CD4-positive, alpha-beta T cell treated with Interleukin-15 for 1 hour (primary cell): ENCODE data around the gene SON.
"Not testable (repeated sequence)": the region's sequence is repeated elsewhere in the genome, so short reads cannot be mapped to it uniquely, and the experiment has no call there.

Source experiments
- DNase-seq: peaks from one replicate; pipeline ENCODE4 v3.0.0-alpha.2; 2020

SON gene, protein sequence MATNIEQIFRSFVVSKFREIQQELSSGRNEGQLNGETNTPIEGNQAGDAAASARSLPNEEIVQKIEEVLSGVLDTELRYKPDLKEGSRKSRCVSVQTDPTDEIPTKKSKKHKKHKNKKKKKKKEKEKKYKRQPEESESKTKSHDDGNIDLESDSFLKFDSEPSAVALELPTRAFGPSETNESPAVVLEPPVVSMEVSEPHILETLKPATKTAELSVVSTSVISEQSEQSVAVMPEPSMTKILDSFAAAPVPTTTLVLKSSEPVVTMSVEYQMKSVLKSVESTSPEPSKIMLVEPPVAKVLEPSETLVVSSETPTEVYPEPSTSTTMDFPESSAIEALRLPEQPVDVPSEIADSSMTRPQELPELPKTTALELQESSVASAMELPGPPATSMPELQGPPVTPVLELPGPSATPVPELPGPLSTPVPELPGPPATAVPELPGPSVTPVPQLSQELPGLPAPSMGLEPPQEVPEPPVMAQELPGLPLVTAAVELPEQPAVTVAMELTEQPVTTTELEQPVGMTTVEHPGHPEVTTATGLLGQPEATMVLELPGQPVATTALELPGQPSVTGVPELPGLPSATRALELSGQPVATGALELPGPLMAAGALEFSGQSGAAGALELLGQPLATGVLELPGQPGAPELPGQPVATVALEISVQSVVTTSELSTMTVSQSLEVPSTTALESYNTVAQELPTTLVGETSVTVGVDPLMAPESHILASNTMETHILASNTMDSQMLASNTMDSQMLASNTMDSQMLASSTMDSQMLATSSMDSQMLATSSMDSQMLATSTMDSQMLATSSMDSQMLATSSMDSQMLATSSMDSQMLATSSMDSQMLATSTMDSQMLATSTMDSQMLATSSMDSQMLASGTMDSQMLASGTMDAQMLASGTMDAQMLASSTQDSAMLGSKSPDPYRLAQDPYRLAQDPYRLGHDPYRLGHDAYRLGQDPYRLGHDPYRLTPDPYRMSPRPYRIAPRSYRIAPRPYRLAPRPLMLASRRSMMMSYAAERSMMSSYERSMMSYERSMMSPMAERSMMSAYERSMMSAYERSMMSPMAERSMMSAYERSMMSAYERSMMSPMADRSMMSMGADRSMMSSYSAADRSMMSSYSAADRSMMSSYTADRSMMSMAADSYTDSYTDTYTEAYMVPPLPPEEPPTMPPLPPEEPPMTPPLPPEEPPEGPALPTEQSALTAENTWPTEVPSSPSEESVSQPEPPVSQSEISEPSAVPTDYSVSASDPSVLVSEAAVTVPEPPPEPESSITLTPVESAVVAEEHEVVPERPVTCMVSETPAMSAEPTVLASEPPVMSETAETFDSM (N-terminal part only)

DNA sequence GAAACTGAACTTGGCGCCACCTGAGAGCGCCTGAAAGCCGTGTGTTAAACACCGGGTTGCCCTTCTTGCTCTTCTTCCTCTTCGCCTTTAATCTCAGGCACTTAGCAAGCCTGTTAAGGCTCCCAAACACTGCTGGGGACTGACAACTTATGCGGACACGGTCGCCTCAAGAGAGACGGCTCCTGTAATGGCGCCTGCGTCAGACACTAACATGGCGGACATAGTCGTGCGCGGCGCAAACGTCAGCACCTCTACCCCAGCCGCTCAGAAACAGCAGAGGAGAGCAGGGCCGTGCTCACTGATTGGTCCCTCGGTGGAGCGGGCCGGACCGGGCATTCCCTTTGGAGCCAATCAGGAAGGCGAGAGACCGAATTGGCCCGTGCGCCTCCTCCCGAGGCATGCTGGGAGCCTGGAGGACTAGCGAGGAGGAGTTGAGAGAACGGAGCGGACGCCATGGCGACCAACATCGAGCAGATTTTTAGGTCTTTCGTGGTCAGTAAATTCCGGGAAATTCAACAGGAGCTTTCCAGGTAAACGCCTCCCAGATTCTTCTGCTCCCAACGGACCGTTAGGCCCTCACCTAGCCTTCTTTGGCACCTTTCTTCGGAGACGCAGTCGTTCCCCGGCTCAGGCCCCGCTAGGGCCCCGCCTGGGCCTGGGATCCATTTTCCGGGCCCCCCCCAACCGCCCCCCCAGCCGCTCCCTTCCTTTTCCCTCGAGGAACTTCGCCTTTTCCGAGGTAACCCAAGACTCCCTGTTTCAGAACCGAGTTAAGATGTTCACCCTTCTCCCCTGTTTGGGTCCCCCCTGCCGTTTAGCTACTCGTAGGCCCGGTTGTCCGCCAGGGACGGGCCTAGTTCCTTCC lies at the start of gene SON:
Gene SON, plus strand, starts transcription at position 399 of the 865 bp plus-strand sequence. Its CDS starts 55 bp downstream, at position 454.
- DNase-seq = peak; percentile 99

DNA sequence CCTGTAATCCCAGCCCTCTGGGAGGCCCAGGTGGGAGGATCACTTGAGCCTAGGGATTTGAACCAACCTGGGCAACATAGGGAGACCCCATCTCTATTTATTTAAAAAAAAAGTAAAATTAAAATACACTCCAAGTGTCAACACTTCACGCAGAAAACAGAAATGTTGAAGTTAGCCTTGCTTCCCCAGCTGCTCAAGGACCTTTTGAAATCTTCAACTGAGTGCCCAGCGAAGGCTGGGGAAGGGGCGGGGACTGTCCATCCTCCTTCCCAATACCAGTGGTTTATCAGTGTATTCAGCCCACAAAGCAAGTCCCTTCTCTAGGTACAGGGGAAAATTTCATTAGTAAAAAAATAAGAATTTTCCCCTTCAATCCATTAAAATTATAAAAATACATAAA lies 49.1 kb upstream of the SON start:
- DNase-seq = no peak

DNA sequence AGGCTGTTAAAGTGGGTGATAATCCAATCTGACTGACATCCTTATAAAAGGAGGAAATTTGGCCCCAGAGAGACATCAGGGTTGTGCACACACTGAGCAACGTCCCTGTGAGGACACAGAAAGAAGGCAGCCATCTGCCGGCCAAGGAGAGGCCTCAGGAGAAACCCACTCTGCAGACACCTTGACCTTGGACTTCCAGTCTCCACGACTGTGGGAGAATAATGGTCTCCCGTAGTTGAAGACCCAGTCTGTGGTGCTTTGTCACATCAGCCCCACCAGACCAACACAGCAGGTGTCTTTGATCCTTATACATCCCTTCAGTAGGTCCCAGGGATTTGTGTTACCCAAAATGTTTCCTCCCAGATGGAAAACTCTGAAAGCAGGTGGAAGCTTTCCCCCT lies 47.1 kb upstream of the SON start:
- no peak for DNase-seq

DNA sequence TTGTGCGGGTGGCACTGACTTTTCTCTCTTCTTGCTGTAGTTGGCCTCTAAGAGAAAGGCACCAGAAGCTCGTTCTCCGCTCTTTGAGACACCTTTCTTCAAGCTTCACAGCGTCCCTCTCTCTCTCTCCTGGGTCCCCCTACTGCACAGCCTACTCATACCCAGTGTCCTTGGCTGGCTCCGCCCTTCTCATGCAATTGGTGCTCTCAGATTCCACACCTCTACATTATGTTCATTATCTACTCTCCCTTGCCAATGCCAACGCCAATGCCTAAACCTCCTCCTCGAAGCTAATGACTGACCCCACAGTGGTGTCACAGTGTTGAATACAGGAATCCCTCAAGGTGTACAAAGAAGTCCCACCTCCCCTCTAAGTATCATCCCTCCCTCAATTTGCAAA lies 46.5 kb upstream of the SON start:
- DNase-seq = no peak

DNA sequence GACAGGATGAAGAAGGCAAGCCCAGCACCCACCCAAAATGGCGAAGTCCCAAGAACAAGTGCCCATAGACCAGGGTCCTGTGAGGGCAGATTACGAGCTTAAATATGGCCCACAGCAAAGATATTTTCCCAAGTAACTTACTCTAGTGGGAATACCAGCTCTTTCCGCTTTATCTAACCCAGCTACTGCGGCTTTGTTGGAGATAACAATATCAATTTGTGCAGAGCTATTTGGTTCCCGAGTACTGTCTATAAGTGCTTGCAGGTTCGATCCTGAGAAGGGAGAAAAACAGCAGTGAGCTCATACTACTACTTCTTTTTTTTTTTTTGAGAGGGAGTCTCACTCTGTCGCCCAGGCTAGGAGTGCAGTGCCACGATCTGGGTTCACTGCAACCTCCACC lies 37.0 kb upstream of the SON start:
- no peak for DNase-seq

DNA sequence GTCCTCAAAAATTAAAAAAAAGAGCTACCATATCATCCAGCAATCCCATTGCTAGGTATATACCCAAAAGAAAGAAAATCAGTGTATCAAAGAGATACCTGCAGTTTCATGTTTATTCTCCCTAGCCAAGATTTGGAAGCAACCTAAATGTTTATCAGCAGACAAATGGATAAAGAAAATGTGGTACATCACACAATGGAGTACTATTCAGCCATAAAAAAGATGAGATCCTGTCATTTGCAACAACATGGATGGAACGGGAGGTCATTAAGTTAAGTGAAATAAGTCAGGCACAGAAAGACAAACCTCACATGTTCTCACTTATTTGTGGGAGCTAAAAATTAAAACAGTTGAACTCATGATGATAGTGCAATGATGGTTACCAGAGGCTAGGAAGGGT lies 35.8 kb upstream of the SON start:
- not testable (repeated sequence) for DNase-seq

DNA sequence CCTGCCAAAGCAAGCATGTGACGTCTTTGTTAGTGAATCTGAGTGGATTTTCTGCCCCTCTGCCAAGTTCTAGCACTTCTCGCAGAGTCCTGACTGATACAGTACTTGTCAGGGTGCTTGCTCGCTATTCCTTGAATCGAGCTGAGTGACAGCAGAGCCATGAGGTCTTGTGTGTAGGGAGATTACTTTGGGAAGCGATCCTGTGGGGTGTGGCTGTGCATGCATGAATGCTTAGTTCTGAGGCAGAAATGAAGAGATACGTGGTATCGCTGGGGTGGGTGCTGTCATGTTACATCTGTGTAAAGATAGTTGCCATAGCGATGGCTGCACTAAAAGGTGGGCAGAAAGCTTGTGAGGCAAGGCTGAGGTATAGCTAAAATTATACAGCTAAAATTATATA lies 32.0 kb upstream of the SON start:
- no peak for DNase-seq

DNA sequence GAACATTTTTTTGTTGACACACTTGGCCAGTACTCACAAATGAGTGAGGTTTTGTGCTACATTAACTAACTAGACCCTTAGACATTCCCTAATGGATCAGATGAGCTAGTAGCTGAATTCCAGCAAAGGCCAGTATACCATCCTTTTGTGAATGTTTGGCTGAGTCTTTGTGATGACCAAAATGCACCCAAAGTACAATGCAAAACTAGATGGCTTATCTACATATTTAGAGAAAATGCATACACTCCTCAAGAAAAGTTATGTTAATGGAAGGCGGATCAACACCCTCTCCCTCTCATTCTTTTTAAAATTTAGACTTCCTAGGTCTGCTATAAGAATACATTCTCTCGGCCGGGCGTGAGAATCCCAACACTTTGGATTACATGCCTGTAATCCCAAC lies 31.2 kb upstream of the SON start:
- DNase-seq = no peak

DNA sequence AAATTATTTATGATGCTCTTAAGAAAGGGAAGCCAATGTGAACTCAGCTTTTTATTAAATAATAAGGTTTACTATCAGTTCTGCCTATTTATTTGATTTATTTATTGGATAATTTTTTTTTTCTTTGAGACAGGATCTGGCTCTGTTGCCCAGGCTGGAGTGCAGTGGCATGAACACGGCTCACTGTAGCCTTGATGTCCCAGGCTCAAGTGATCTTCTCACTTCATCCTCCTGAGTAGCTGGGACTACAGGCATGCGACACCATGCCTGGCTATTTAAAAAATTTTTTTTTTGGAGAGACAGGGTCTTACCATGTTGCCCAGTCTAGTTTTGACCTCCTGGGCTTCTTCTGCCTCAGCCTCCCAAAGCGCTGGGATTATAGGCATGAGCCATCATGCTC lies 30.4 kb upstream of the SON start:
- DNase-seq = no peak

DNA sequence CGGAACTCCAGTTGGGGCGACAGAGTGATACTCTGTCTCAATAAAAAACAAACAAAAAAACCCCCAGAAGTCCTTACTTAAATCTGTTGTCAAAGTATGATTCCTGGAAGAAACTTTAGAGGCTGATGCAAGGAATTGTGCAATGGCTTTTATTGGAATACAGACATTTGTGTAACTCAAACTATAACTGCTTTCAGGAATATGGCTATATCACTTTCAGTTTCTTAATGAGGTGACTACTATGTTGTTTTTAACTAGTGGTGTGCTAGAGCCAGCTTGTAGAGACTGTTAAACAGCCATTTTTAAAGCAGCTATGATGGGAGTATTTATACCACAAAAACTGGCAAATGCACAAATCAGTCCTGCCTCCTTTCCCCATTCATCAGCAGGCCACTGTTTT lies 28.6 kb upstream of the SON start:
- no peak for DNase-seq

DNA sequence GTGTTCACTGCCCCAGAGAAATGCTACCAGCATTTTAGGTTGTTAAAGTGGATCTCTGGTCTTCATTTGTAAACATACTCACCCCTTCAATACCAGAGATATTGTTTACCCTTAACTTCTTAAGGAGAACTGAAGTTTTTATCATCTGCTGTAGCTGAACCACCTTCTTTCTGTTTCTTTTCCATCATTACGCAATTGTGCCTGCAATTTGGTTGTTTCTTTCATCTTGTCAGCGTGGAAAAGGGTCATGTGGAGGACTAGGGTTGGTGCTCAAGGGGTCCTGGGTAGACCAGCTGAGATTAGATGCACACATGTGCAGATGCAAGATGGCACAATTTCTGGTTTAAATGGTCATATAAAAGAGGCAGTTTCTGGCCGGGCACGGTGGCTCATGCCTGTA lies 23.9 kb upstream of the SON start:
- no peak for DNase-seq

DNA sequence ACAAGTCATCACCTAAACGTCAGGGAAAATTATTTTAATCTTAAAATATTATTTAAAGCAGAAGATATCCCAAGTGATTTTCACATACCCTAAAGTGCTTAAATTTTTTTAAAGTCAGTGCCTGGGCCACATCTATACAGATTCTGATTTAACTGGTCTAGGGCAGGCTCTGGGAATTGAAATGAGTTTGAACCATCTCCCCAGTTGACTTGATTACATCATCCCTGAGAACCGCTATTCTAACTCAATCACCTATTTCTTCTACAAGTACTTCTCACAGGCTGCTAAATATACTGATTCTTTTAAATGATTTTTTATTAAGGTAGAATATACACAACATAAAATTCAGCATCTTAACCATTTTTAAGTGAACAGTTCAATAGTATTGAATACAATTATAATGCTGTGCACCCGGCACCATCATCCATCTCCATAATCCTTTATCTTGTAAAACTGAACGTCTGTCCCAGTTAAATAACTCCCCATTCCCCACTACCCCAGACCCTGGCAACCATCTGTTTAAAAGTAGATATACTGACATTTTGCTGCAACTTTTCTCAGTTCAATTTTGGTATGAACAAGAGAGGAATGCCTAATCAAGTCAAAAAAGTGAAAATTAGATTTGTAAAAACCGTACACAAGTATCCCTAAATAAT lies 20.4 kb upstream of the SON start:
- DNase-seq = no peak

DNA sequence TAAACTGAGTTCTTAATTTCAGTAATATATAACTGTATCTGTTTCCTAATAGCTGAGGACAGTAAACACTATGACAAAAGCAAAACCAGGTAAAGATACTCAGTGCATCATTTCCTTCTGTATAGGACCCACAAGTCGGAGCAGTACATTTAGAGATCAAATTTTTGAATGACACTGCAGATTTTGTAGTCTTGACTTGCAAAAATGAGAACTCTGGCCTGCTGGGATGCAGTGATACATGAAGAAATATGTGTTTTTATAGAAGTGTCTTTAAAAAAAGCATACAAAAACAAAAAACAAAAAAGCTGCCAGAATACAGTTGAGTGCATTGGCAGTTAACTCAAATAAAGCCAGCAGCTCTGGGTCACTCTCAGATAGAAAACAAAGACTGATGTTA lies 19.9 kb upstream of the SON start:
- DNase-seq = no peak

DNA sequence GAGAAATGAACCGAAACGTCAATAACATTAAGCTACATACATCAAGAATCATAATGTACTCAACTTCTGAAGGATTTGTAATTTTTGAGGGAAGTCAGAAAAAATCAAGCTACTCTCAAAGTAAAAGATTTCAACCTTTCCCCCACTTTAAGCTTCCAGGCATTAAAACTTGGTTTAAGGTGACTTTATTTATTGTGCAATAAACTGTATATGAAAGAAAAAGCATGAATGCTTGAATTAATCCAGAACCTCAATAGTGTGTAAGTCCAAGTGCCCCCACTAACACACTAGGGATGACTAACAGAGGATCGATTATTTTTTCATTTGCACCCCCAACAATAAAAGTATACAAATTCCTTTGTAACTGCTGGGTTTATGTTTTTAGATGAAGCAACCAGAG lies 11.8 kb upstream of the SON start:
- no peak for DNase-seq

DNA sequence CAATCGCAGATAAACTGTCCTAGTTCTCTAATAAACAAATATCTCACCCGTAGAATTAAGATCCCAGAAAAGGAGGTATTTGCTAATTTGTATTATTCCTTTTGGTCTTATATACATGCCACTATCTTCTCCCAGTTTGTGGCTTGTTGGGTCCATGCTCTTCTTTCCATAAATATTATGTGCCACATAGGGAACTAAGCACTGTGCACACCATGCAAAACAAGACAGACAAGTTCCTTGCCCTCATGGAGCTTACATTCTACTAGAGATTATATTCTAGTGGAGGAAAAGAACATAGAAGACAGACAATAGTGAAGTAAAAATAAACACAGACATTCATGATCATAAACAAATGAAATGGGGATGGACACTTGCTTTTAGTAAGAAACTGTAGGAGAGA lies 5.6 kb upstream of the SON start:
- DNase-seq = no peak

DNA sequence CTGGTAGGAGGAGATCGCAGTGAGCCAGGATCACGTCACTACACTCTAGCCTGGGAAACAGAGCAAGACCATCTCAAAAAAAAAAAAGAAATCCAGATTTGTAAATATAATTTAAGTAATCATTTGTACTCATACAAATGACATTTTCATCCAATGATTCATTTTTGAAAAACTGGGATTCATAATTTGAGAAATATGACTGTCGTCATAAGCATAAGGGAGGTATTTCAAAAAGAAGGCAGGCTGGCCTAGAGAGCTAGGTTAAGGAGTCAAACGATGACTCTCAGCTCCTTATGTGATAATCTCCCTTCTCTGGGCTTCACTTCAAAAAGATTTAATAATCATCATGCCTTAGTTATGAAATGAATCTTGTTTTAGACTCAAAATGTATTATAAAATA lies 3.2 kb upstream of the SON start:
- no peak for DNase-seq

DNA sequence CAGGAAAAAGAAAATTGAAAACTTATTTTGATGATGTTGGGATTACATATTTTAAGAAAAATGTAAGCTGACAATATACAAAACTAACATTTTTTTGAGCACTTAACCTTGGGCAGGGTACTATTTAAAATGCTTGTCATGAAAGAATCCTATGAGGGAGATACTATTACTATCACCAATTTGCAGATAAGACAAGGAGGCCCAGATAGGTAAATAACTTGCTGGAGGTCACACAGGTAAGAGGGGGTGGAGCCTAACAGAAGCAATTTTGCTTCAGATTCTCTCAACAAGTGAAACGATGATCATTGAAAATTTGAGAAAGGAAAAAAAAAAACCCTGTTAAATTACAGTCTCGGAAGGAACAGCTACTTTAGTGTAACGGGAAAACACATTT lies 2.1 kb upstream of the SON start:
- DNase-seq = no peak

DNA sequence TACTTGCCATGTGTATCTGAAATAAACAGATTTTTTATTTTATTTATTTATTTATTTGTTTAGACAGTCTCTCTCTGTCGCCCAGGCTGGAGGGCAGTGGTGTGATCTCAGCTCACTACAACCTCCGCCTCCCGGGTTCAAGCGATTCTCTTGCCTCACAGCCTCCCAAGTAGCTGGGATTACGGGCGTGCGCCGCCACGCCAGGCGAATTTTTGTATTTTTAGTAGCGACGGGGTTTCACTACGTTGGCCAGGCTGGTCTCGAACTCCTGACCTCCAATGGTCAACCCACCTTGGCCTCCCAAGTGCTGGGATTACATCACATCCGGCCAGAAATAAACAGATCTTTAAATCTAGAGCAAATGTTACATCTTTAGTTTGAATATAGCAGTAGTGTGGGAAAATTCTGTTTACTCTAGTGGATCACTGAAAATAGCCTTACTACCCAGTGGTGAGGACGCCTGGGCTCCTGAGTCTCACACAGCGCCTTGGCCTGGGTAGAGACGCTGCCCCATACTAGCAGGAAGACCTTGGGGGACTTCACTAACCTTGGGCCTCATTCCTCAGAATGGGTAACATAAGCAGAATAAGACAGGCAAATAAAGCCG lies 1.6 kb upstream of the SON start:
- DNase-seq = no peak

DNA sequence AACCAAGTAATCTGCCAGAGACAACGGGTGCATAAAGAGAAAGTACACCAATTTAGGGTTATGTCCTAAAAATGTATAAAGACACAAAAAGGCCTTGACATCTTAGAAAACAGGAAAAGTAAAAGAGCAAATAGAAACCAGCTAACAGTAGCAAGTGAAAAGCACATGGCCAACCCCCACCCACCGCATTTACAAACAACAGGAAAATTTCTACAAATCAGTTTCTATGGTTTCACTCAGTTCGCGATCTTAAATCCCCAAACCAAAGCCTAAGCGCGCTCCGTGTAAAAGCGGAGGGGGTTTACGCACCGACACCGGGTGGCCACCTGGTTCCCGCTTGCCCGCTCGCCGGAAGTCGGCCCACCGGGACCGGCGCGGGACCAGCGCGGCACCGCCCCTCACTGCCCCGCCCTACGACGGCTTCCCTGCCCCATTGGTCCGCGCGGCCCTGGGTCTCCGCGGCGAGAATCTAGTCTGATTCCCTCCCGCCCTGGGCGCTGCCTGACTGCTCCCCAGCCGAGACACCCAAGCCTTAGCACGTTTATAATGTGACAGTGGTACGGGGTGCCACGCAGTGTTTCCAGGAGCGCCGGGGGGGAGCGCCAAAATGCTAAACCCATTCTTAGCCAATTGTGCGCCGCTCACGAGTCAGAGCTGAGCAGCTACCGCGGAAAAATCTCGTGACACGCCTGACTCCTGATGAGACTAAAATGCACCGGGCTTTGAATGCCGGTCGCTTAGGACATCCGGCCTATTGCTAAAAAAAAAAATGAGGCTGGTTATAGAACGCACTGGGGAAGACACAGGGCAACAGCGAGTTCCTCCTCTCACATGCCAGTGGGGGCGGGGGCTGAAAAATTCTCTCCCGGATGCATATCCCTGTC lies 840 bp upstream of the SON start, which contains the start of gene GART:
Gene GART, minus strand, starts transcription at position 362 of the 884 bp plus-strand sequence. CDS start 2,802 bp downstream, outside the sequence.
- peak; percentile 83 for DNase-seq

DNA sequence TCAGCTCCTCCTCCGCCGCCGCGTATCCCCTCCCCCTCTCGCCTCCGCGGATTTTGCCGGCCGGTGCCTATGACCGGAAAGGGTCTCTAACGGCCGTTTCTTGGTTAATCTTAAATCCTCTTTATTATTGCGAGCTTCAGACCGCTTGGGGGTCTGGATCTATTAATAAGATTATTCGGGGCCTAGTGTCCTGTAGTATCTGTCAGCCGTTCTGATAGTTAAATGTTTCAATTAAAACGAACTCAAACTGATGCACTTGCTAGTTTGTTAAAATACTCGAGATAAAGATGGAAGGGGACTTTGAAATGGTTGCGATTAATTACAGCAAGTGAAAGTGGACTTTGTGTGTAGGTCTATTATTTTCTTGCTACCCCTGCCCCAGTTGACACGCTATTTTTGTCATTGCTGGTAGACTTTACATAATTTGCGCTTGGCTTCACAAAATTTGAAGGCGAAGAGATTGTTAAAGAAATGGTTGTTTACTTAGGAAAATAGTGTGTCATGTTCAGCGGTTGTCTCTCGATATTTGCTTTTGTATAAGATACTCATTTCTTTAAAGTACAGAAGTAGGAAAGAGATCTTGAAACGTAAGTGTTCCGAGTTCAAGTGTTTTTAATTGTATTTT lies 779 bp downstream of the SON start:
- peak; percentile 60 for DNase-seq
